NB4 (cell line): Measurements from ENCODE around the gene CCDC40.

ENCODE experiments used
- MYC ChIP-seq: IDR thresholded peaks from 2 replicates; pipeline ENCODE4 v1.6.1; 2011; ENCODE audit warnings: low read depth, low read length
- POLR2A ChIP-seq: IDR thresholded peaks from 2 replicates; pipeline ENCODE4 v1.6.1; 2011; ENCODE audit warnings: mild to moderate bottlenecking; ENCODE audit not compliant: insufficient read length; ENCODE audit errors: extremely low read depth
- TF ChIP-seq, protein P1 (sequence below): IDR thresholded peaks from one replicate; pipeline ENCODE4 v1.5.1; 2012; ENCODE audit warnings: low read depth, low read length
- TF ChIP-seq, protein P2 (sequence below): IDR thresholded peaks from 2 replicates; pipeline ENCODE4 v1.6.1; 2011; ENCODE audit warnings: low read depth, low read length

DNA sequence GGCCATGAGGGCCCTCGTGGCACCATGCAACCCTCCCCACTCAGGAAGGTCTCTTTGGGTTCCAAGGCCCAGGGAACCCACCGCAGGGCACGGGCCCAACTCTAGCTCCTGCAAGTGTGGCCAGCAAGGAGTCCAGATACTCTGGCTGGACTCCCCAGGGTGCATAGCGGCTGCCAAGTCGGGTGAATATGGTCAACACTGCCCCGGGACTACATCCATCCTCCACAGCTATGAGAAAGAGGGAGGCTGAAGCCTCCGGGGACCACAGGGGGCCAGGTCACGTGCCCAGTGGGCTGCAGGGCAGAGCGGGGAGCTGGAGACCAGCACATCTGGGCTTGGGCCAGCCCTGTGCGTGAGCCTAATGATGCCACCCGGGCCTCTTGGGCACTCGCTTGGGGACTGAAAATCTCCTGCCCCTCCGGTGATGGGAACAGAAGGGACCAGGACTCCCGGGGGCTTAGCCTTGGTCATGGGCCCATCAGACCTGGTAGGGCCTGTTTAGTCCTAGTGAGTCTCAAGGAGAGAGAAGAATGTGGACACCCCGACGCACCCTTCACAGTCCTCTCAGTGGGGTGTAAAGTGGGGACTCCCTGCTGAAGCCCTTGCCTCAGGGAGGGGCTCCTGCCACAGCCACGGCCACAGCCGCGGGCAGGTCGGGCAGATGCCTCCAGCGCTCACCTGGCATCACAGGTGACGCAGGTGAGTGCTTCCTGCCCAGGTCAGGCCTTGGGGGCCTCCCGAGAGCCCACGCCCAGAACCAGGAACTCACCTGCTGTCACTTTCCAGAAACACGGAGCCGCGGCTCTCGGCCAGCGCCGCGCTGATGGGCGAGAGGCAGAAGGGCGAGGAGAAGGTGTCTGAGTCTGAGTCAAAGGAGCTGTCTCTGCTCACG, 26.8 kb upstream of the CCDC40 start:
- TF ChIP-seq, protein P1, sequence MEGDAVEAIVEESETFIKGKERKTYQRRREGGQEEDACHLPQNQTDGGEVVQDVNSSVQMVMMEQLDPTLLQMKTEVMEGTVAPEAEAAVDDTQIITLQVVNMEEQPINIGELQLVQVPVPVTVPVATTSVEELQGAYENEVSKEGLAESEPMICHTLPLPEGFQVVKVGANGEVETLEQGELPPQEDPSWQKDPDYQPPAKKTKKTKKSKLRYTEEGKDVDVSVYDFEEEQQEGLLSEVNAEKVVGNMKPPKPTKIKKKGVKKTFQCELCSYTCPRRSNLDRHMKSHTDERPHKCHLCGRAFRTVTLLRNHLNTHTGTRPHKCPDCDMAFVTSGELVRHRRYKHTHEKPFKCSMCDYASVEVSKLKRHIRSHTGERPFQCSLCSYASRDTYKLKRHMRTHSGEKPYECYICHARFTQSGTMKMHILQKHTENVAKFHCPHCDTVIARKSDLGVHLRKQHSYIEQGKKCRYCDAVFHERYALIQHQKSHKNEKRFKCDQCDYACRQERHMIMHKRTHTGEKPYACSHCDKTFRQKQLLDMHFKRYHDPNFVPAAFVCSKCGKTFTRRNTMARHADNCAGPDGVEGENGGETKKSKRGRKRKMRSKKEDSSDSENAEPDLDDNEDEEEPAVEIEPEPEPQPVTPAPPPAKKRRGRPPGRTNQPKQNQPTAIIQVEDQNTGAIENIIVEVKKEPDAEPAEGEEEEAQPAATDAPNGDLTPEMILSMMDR: no peak
- TF ChIP-seq POLR2A (no peak), MYC (no peak)
- TF ChIP-seq, protein P2, sequence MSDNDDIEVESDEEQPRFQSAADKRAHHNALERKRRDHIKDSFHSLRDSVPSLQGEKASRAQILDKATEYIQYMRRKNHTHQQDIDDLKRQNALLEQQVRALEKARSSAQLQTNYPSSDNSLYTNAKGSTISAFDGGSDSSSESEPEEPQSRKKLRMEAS: no peak
